ENCODE data around the gene NDST1.

DNA sequence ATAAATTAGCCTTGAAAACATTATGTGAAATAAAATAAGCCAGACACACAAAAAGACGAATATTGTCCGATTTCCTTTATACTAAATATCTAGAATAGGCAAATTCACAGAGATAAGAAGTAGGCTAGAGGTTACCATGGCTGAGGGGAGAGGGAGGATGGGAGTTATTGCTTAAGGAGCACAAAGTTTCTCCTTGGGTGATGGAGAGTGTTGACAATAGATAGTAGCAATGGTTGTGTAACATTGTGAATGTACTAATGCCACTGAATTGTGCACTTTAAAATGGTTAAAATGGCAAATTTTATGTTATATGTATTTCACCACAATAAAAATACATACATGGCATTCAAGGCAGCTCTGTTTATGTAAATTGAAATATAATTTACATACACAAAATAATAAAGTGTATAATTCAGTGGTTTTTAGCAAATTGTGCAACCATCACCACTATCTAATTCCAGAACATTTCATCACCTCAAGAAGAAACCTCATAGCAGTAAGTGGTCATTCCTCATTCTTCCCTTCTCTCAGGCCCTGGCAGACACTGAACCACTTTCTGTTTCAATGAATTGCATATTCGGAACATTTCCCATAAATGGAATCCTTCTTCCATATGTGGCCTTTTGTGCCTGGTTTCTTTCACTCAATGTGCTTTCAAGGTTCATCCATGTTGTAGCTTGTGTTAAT lies 59.2 kb downstream of the NDST1 start:
- TF ChIP-seq, protein P1, sequence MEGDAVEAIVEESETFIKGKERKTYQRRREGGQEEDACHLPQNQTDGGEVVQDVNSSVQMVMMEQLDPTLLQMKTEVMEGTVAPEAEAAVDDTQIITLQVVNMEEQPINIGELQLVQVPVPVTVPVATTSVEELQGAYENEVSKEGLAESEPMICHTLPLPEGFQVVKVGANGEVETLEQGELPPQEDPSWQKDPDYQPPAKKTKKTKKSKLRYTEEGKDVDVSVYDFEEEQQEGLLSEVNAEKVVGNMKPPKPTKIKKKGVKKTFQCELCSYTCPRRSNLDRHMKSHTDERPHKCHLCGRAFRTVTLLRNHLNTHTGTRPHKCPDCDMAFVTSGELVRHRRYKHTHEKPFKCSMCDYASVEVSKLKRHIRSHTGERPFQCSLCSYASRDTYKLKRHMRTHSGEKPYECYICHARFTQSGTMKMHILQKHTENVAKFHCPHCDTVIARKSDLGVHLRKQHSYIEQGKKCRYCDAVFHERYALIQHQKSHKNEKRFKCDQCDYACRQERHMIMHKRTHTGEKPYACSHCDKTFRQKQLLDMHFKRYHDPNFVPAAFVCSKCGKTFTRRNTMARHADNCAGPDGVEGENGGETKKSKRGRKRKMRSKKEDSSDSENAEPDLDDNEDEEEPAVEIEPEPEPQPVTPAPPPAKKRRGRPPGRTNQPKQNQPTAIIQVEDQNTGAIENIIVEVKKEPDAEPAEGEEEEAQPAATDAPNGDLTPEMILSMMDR (IDR thresholded peaks at IDR 0.05), result no peak
- no peak for TF ChIP-seq POLR2A (IDR thresholded peaks at IDR 0.05)
- peak in 1 of 2 donors; percentile 26 for TF ChIP-seq POLR2AphosphoS5 (IDR thresholded peaks at IDR 0.05)
